ENCODE measurements around the gene MDGA2.
"Not testable (repeated sequence)": the region's sequence is repeated elsewhere in the genome, so short reads cannot be mapped to it uniquely, and the experiment has no call there.

GRCh38 chr14:47192203-47192602 lies 483.2 kb downstream of the MDGA2 start:
- not testable (repeated sequence) for TF ChIP-seq POLR2A (IDR thresholded peaks at IDR 0.05; ENCODE audit: low read depth, low read length); CTCF (conservative IDR thresholded peaks at IDR 0.05; ENCODE audit: low read depth, low read length); BHLHE40 (IDR thresholded peaks at IDR 0.05; ENCODE audit: low read depth, low read length); ELK1 (IDR thresholded peaks at IDR 0.05; ENCODE audit: borderline replicate concordance, low read depth, low read length); SMC3 (IDR thresholded peaks at IDR 0.05; ENCODE audit: low read depth, low read length); MAFK (IDR thresholded peaks at IDR 0.05; ENCODE audit: low read depth, low read length); CEBPB (IDR thresholded peaks at IDR 0.05; ENCODE audit: low read depth, low read length); NFE2L2 (IDR thresholded peaks at IDR 0.05; ENCODE audit: low read depth, low read length); MXI1 (IDR thresholded peaks at IDR 0.05; ENCODE audit: borderline replicate concordance, low read depth, low read length); USF2 (IDR thresholded peaks at IDR 0.05; ENCODE audit: low read depth, low read length); RFX5 (IDR thresholded peaks at IDR 0.05; ENCODE audit: low read depth, low read length); RAD21 (IDR thresholded peaks at IDR 0.05; ENCODE audit: low read length); RCOR1 (IDR thresholded peaks at IDR 0.05; ENCODE audit: insufficient replicate concordance, low read length)

Data from IMR-90 (cell line).